AG10803 (cell line): ENCODE results near the gene PDGFRB.

Experiments
- DNase-seq: peaks from one replicate; pipeline ENCODE4 v3.0.0; 2010; ENCODE audit warnings: low read depth
- H3K4me3 ChIP-seq: 2 replicates; pipeline ENCODE4 v1.5.1; 2011; ENCODE audit warnings: mild to moderate bottlenecking, low read length, control low read depth
- TF ChIP-seq, protein P1 (sequence below): conservative IDR thresholded peaks from 2 replicates; pipeline ENCODE4 v1.5.1; 2011; ENCODE audit warnings: mild to moderate bottlenecking, low read length, control low read depth, inconsistent platforms

The PDGFRB gene

DNA sequence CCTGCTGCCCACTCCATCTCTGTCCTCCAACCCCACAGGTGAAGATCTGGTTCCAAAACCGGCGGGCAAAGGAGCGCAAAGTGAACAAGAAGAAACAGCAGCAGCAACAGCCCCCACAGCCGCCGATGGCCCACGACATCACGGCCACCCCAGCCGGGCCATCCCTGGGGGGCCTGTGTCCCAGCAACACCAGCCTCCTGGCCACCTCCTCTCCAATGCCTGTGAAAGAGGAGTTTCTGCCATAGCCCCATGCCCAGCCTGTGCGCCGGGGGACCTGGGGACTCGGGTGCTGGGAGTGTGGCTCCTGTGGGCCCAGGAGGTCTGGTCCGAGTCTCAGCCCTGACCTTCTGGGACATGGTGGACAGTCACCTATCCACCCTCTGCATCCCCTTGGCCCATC, 27.8 kb upstream of the PDGFRB start:
- TF ChIP-seq, protein P1, sequence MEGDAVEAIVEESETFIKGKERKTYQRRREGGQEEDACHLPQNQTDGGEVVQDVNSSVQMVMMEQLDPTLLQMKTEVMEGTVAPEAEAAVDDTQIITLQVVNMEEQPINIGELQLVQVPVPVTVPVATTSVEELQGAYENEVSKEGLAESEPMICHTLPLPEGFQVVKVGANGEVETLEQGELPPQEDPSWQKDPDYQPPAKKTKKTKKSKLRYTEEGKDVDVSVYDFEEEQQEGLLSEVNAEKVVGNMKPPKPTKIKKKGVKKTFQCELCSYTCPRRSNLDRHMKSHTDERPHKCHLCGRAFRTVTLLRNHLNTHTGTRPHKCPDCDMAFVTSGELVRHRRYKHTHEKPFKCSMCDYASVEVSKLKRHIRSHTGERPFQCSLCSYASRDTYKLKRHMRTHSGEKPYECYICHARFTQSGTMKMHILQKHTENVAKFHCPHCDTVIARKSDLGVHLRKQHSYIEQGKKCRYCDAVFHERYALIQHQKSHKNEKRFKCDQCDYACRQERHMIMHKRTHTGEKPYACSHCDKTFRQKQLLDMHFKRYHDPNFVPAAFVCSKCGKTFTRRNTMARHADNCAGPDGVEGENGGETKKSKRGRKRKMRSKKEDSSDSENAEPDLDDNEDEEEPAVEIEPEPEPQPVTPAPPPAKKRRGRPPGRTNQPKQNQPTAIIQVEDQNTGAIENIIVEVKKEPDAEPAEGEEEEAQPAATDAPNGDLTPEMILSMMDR: no peak
- H3K4me3 ChIP-seq: no peak overlapping the region
- DNase-seq: no peak

- TF ChIP-seq, protein P1: no peak
Measured at GRCh38 chr5:150182774-150183173, 27.1 kb upstream of the PDGFRB start.

GRCh38 chr5:150181766-150182545, 26.3 kb upstream of the PDGFRB start:
- no peak for DNase-seq
- no peak overlapping the region for H3K4me3 ChIP-seq
- TF ChIP-seq, protein P1: no peak

More at GRCh38 chr5:150182774-150183173, 27.1 kb upstream of the PDGFRB start:
- no peak overlapping the region for H3K4me3 ChIP-seq
- no peak for DNase-seq

- peak; percentile 44 for DNase-seq
- TF ChIP-seq, protein P1: no peak
- no peak overlapping the region for H3K4me3 ChIP-seq
Measured at GRCh38 chr5:150181027-150181426, 25.4 kb upstream of the PDGFRB start.

DNA sequence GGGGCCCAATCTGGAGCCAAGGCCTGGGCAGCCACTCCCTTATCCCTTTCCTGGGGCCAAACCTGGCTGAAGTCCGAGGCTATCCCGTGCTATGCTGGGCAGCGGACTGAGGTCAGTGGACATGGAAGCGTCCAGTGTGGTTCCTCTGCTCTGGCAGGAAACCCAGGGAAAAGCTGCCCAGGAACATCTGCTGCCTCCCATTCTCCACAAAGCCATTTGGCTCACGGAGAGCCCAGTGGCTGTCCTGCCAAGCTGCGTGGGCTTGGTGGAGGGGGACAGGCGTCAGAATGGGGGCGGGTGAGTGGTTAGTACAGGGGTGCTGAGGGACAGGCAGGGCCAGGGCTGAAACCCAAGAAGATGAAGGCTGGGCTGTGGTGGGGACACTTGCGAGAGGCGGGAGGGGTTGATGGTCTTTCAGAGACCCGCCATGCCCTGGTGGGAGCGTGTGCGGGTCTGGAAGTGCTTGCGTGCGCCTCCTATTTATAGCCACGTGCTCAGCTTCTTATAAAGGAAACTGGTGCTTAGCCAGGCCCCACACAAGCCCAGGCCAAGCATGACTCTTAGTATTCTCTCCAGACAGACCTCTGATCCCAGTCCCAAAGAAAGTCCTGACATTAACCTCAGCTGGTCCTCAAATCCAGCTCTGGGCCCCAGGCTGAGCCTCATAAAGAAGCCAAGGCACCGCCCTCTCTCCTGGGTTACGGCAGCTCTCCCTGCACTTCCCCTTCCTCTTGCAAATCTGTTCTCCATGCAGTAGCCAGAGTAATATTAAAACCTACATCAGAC, 24.8 kb upstream of the PDGFRB start:
- DNase-seq: peak; percentile 64
- no peak overlapping the region for H3K4me3 ChIP-seq
- TF ChIP-seq, protein P1: no peak

- DNase-seq: peak; percentile 23
- no peak overlapping the region for H3K4me3 ChIP-seq
- TF ChIP-seq, protein P1: no peak
Measured at GRCh38 chr5:150179019-150179620, 23.5 kb upstream of the PDGFRB start.
